Right lobe of liver (tissue), 6 donors: ENCODE results near the gene DGKA. TPM values are rescaled to one million over a fixed set of nuclear protein-coding genes. Genes with fewer than 3 reads are reported as not detected.
"Not testable (repeated sequence)": the region's sequence is repeated elsewhere in the genome, so short reads cannot be mapped to it uniquely, and the experiment has no call there.

Experiments used
- ATAC-seq, 4 donors: fragments of 200-7000 bp; cut with Tn5 transposase; one replicate each; pipeline ENCODE4 v1.9.1; 2020; ENCODE audit warnings: mild to moderate bottlenecking in 4 of 4, moderate library complexity in 4 of 4
- DNase-seq, 3 donors: peaks; one replicate each; pipeline ENCODE4 v3.0.0-alpha.2; 2020
- H3K27ac ChIP-seq, 3 donors: fragments of 200-600 bp; one replicate each; pipeline ENCODE4 v1.8.0; 2022
- H3K27me3 ChIP-seq, 2 donors: fragments of 200-600 bp; one replicate each; pipeline ENCODE4 v1.8.0; 2022
- H3K36me3 ChIP-seq, 4 donors: fragments of 200-600 bp; sonication (generic) in 1 of 4; one replicate each; pipeline versions ENCODE4 v1.5.1 to v1.8.0; 2017 to 2022; ENCODE audit warnings: control low read depth in 1 of 4
- H3K4me1 ChIP-seq, 4 donors: fragments of 200-600 bp; sonication (generic) in 1 of 4; one replicate each; pipeline versions ENCODE4 v1.5.1 to v1.8.0; 2017 to 2022; ENCODE audit warnings: control low read depth in 1 of 4
- H3K4me3 ChIP-seq, 3 donors: fragments of 200-600 bp; one replicate each; pipeline ENCODE4 v1.8.0; 2022
- H3K9me3 ChIP-seq, 4 donors: fragments of 200-600 bp; sonication (generic) in 1 of 4; one replicate each; pipeline versions ENCODE4 v1.5.1 to v1.8.0; 2017 to 2022; ENCODE audit warnings: control low read depth in 1 of 4
- POLR2A ChIP-seq: fragments of 450-650 bp; IDR thresholded peaks from one replicate; pipeline ENCODE4 v1.6.1; 2017; ENCODE audit warnings: antibody characterized with exemption, mild to moderate bottlenecking
- WGBS: methylation state at CpG from one replicate; pipeline ENCODE4 v1.1.6; 2018; ENCODE audit warnings: low coverage, low lambda C conversion rate; ENCODE audit not compliant: insufficient coverage; ENCODE audit errors: missing lambda C conversion rate; 5-methylcytosine and 5-hydroxymethylcytosine counted together
- intact Hi-C, 2 donors: fragments of 100-400 bp; cut with DNase I; formaldehyde crosslinking; loops; one replicate each; pipeline versions ENCODE4 v1.11.2 to v1.14.1; 2022
- total RNA-seq, 6 experiments: library from RNA; depleted of rRNA in 2 of 6; stranded (reverse); fragments of >200 nt in 2 of 6; fragmentation: NEBNext Ultra II Directional in 3 of 6; extraction: Animal tissue kit (Norgen Biotek cat#: 25700) in 3 of 6; gene quantifications; one replicate each; pipeline versions ENCODE4 v1.1.0 to v1.2.4, GENCODE V29; 2016 to 2023
- TF ChIP-seq, protein P1 (sequence below), 4 donors: fragments of 200-600 bp in 3 of 4; fragments of 450-650 bp in 1 of 4; IDR thresholded peaks; one replicate each; pipeline versions ENCODE4 v1.5.1 to v1.8.0; 2016 to 2022; ENCODE audit warnings: antibody characterized with exemption in 4 of 4, mild to moderate bottlenecking in 2 of 4
- donor health status: DM: no; HTN: yes; CAD: no.
- donor health status: DM: no; HTN: no; CAD: no.
- donor health status: DM: no; HTN: no; CAD: no.
- donor health status: DM: no; HTN: yes; CAD: no.
- donor health status: DM: no; HTN: yes; CAD: no.

Gene DGKA
- total RNA-seq, 6 experiments from 2014 or later = 2.7 to 7.6 (median 4.9) TPM

GRCh38 chr12:55995366-55995765 lies 64.4 kb downstream of the DGKA start:
- DNase-seq = no peak
- peak overlapping the region in 1 of 3 donors; percentile 87 for H3K27ac ChIP-seq
- H3K4me1 ChIP-seq = peaks cover 0 to 32% (median 5%) of the 10 kb centered on the region in 4 donors
- TF ChIP-seq, protein P1, sequence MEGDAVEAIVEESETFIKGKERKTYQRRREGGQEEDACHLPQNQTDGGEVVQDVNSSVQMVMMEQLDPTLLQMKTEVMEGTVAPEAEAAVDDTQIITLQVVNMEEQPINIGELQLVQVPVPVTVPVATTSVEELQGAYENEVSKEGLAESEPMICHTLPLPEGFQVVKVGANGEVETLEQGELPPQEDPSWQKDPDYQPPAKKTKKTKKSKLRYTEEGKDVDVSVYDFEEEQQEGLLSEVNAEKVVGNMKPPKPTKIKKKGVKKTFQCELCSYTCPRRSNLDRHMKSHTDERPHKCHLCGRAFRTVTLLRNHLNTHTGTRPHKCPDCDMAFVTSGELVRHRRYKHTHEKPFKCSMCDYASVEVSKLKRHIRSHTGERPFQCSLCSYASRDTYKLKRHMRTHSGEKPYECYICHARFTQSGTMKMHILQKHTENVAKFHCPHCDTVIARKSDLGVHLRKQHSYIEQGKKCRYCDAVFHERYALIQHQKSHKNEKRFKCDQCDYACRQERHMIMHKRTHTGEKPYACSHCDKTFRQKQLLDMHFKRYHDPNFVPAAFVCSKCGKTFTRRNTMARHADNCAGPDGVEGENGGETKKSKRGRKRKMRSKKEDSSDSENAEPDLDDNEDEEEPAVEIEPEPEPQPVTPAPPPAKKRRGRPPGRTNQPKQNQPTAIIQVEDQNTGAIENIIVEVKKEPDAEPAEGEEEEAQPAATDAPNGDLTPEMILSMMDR (IDR thresholded peaks at IDR 0.05) = no peak
- no peak for TF ChIP-seq POLR2A
- peaks cover 0 to 40% (median 21%) of the 10 kb centered on the region in 4 donors for H3K36me3 ChIP-seq
- H3K9me3 ChIP-seq = no peaks in the 10 kb centered on the region
- ATAC-seq = no peak
- no peak overlapping the region for H3K4me3 ChIP-seq
- H3K27me3 ChIP-seq = no peaks in the 10 kb centered on the region
- intact Hi-C loops = loop anchor here (5.0 to 10.0 kb wide), 2 partner anchors 47 to 49 kb away; partner anchors contain the start of gene RPS26 (in 2 of the 2)
- 26% methylated on average over 7 of the region's 8 CpGs for WGBS

GRCh38 chr12:55996201-55996714 lies 65.3 kb downstream of the DGKA start:
- H3K27me3 ChIP-seq = no peaks in the 10 kb centered on the region
- DNase-seq (peak in 2 of 3 donors; percentile 40 to 71), ATAC-seq (peak; percentile 43 to 62 (median 54))
- peaks cover 0 to 31% (median 14%) of the 10 kb centered on the region in 4 donors for H3K36me3 ChIP-seq
- intact Hi-C loops = loop anchor here (5.0 to 10.0 kb wide), 2 partner anchors 46 to 49 kb away; partner anchors contain the start of gene RPS26 (in 2 of the 2)
- 12% methylated on average over 14 of the region's 14 CpGs for WGBS
- no peak for TF ChIP-seq POLR2A
- TF ChIP-seq, protein P1 (IDR thresholded peaks at IDR 0.05) = peak; percentile 82 to 86 (median 83)
- peak overlapping the region; percentile 64 to 91 (median 70) for H3K4me3 ChIP-seq
- H3K4me1 ChIP-seq = peaks cover 0 to 41% (median 9%) of the 10 kb centered on the region in 4 donors
- peak overlapping the region; percentile 49 to 87 (median 84) for H3K27ac ChIP-seq
- no peaks in the 10 kb centered on the region for H3K9me3 ChIP-seq

DNA sequence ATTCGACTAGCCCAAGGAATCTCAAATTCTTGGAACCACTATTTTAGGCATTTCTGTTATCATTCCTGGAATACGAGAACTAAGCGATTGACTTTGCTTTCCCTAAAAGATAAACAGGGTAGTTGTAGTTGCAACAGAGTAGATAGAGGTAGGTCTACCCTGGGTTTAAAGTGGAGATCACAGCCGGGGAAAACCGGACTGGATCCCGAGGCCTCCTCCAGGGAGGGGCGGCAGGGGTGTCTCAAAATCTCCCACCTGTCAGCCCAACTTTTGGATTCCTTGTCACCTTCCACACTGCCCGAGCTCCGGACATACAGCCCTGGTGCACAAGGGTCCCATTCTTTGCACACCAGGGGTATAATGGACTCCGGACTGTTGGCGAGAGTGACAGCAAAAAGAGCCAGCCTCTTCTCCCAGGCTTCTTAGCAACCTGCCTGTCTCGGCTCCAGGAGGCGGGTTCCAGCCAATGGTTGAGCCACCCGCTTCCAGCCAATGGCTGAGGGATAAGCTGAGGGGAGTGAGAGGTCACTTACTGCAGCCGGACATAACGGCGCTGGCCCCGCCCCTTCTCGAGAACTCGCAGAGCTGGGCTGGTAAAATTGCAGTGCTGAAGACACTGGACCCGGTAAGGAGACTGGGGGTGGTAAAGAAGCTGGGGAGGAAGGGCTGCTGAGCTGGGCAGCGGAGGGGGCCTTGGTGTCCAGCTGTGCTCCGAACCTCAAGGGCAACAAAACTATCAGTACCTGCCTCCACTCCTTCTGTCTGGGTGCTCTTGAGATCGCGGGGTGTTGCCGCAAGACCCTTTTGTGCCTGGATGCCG lies 66.0 kb downstream of the DGKA start, which contains the start of gene SUOX:
Gene SUOX, plus strand, starts transcription at position 562 of the 820 bp plus-strand sequence. CDS start 4,946 bp downstream, outside the sequence.
- ATAC-seq (peak; percentile 95 to 99 (median 95)), DNase-seq (peak; percentile 96 to 99 (median 99))
- H3K27me3 ChIP-seq = no peaks in the 10 kb centered on the region
- peaks cover 0 to 25% (median 10%) of the 10 kb centered on the region in 4 donors for H3K36me3 ChIP-seq
- peaks cover 0 to 48% (median 10%) of the 10 kb centered on the region in 4 donors for H3K4me1 ChIP-seq
- peak within 1 kb of the TSS; percentile 64 to 91 (median 70) for H3K4me3 ChIP-seq
- WGBS = 5% methylated on average over 14 of the region's 27 CpGs
- H3K27ac ChIP-seq = peak within 1 kb of the TSS; percentile 57 to 87 (median 84)
- intact Hi-C loops = loop anchor here (5.0 to 10.0 kb wide), 2 partner anchors 45 to 48 kb away; partner anchors contain the start of gene RPS26 (in 2 of the 2)
- no peaks in the 10 kb centered on the region for H3K9me3 ChIP-seq
- TF ChIP-seq, protein P1 (IDR thresholded peaks at IDR 0.05) = peak in 1 of 4 donors; percentile 8
- peak; percentile 66 for TF ChIP-seq POLR2A

- intact Hi-C loops = loop anchor here (5.0 to 10.0 kb wide), 2 partner anchors 45 to 47 kb away; partner anchors contain the start of gene RPS26 (in 2 of the 2)
- no peak for DNase-seq
- H3K27me3 ChIP-seq = no peaks in the 10 kb centered on the region
- H3K4me1 ChIP-seq = peaks cover 0 to 53% (median 10%) of the 10 kb centered on the region in 4 donors
- no peak for TF ChIP-seq POLR2A
- TF ChIP-seq, protein P1 (IDR thresholded peaks at IDR 0.05) = no peak
- H3K36me3 ChIP-seq = peaks cover 0 to 19% (median 6%) of the 10 kb centered on the region in 4 donors
- H3K27ac ChIP-seq = peak overlapping the region; percentile 57 to 87 (median 84)
- H3K9me3 ChIP-seq = no peaks in the 10 kb centered on the region
- WGBS = 0% methylated on average over 2 of the region's 5 CpGs
- peak; percentile 27 to 54 (median 40) for ATAC-seq
- H3K4me3 ChIP-seq = peak overlapping the region; percentile 64 to 91 (median 70)
These were observed 66.5 kb downstream of the DGKA start for GRCh38 chr12:55997535-55997859.

GRCh38 chr12:55999522-55999921 lies 68.6 kb downstream of the DGKA start:
- Histone ChIP-seq H3K36me3 (peaks cover 0 to 21% (median 7%) of the 10 kb centered on the region in 4 donors), H3K4me1 (peaks cover 0 to 52% (median 10%) of the 10 kb centered on the region in 4 donors)
- not testable (repeated sequence) for DNase-seq, ATAC-seq, H3K27ac ChIP-seq, H3K9me3 ChIP-seq, H3K4me3 ChIP-seq, H3K27me3 ChIP-seq
- intact Hi-C loops = loop anchor here (5.0 to 10.0 kb wide), 2 partner anchors 43 to 45 kb away; partner anchors contain the start of gene RPS26 (in 2 of the 2)
- 46% methylated on average over 4 of the region's 6 CpGs for WGBS

DNA sequence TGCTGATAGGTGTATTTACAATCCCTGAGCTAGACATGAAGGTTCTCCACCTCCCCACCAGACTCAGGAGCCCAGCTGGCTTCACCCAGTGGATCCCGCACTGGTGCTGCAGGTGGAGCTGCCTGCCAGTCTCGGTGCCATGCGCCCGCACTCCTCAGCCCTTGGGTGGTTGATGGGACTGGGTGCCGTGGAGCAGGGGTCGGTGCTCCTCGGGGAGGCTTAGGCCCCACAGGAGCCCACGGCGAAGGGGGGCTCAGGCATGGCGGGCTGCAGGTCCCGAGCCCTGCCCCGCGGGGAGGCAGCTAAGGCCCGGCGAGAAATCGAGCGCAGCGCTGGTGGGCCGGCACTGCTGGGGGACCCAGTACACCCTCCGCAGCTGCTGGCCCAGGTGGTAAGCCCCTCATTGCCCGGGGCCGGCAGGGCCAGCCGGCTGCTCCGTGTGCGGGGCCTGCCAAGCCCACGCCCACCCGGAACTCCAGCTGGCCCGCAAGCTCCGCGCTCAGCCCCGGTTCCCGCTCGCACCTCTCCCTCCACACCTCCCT lies 69.1 kb downstream of the DGKA start:
- H3K4me3 ChIP-seq, DNase-seq, H3K27ac ChIP-seq, ATAC-seq, H3K9me3 ChIP-seq, H3K27me3 ChIP-seq: not testable (repeated sequence)
- WGBS = no CpG with 5 or more reads among the region's 33 CpGs
- peaks cover 0 to 21% (median 7%) of the 10 kb centered on the region in 4 donors for H3K36me3 ChIP-seq
- H3K4me1 ChIP-seq = peaks cover 0 to 47% (median 10%) of the 10 kb centered on the region in 4 donors
- intact Hi-C loops = loop anchor here (5.0 to 10.0 kb wide), 2 partner anchors 42 to 45 kb away; partner anchors contain the start of gene RPS26 (in 2 of the 2)
